Measurements from ENCODE around the gene FFAR3.

Gene FFAR3

DNA sequence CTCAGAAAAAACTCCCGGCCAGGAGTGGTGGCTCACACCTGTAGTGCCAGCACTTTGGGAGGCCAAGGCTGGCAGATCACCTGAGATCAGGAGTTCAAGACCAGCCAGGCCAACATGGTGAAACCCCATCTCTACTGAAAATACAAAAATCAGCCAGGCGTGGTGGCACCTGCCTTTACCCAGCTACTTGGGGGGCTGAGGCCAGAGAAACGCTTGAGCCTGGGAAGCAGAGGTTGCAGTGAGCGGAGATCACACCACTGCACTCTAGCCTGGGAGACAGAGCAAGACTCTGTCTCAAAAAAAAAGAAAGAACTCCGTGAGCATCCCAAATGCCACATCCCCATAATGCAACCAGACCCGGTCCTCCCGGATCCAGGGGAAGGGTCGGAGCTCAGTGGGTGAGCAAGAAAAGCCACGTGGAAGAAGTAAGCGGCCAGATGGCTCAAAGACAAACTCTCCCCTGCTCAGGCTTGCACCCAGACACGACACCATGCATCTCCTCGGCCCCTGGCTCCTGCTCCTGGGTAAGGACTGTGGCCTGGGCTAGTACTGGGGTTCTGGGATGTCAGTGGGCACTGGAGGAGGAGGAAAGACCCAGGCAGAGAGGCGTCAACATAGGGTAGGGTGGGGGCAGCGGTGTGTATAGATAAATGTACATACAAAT, 26.6 kb upstream of the FFAR3 start:
- DNase-seq = no peak

GRCh38 chr19:35332817-35333216, 25.4 kb upstream of the FFAR3 start:
- no peak for DNase-seq

GRCh38 chr19:35334144-35334753, 24.0 kb upstream of the FFAR3 start:
- no peak for DNase-seq

- no peak for DNase-seq
Observed at GRCh38 chr19:35336166-35336955, 21.9 kb upstream of the FFAR3 start.

DNA sequence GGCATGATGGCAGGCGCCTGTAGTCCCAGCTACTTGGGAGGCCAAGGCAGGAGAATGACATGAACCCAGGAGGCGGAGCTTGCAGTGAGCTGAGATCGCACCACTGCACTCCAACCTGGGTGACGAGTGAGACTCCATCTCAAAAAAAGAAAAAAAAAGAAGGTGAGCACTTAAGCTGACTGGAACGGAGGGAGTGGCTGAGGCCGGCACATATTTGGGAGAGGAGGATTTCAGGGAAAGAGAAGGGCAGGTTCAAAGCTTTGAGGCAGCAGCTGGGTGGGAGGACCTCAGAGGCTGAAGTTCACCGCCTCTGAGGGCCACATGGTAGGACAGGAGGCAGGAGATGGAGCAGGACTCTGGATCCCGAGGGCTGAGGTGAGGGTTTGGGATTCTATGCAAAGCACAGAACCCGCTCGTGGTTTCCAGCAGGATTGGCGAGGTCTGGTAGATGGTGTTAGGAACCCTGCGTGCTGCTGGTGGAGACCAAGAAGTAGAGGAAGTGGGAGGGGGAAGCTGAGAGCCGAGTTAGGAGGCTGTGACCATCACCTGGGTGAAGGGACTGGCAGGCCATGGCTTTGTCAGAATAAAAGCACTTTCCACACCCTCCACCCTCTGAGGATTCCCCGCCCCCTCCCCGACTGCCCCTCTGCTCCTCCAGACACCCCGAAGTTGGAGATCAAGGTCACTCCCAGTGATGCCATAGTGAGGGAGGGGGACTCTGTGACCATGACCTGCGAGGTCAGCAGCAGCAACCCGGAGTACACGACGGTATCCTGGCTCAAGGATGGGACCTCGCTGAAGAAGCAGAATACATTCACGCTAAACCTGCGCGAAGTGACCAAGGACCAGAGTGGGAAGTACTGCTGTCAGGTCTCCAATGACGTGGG, 20.9 kb upstream of the FFAR3 start:
- DNase-seq = no peak

GRCh38 chr19:35337984-35338296, 20.3 kb upstream of the FFAR3 start:
- DNase-seq = no peak

DNA sequence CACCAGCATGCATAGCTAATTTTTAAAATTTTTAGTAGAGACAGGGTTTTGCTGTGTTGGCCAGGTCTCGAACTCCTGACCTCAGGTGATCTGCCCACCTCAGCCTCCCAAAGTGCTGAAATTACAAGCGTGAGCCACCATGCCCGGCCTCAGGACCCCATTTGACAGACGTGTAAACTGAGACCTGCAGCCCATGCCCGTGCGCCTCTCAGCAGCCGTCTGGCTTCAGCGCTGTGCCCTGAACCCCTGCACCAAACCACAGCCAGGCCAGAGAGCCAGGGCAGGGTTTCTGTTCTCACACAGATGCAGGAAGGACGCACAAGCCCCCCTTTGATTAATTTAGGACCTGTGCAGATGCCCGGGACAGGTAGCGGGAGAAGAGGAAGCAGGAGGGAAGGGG, 17.8 kb upstream of the FFAR3 start:
- DNase-seq = no peak

- no peak for DNase-seq
Observed at GRCh38 chr19:35341006-35341405, 17.3 kb upstream of the FFAR3 start.

- no peak for DNase-seq
Observed at GRCh38 chr19:35341565-35342225, 16.6 kb upstream of the FFAR3 start.

DNA sequence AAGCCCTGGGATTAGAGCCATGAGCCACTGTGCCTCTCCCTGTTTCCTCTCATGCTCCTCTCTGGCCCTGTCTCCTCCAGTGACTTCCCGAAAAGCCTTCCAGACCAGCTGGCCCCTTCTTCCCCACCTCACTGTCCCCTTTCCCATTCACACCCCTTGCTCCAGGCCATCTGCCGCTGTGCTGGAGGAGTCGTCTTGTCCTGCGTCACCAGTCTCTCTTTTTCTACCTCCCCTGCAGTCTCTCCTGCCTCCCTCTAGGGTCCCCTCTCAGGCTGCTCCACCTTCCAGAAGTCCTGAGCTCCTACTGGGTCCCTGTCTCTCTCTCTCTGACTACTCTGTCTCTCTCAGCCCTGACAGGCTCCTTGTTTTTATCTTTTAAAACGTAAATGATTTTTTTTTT, 15.8 kb upstream of the FFAR3 start:
- no peak for DNase-seq

DNA sequence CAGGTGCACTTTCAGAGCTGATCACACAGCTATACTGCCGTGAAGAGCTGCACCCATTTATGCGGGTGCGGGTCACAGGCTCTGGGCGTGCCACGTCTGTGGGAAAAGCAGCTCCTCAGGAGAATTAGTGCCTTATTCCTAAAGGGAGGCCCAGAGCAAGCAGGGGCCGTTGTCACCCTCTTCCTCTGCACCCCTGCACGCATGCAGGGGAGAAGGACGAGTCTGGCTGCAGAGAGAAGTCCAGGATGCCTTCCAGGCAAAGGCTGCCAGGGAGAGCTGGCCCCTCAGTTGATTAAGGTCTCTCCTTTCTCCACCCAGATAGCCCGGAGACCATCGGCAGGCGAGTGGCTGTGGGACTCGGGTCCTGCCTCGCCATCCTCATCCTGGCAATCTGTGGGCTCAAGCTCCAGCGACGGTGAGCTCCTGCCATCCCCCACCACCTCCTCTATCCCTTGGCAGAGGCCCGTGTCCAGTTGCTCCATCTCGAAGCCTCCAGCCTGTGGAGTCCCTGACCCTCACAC, 13.7 kb upstream of the FFAR3 start:
- DNase-seq = no peak

GRCh38 chr19:35345671-35346111, 12.6 kb upstream of the FFAR3 start:
- no peak for DNase-seq

DNA sequence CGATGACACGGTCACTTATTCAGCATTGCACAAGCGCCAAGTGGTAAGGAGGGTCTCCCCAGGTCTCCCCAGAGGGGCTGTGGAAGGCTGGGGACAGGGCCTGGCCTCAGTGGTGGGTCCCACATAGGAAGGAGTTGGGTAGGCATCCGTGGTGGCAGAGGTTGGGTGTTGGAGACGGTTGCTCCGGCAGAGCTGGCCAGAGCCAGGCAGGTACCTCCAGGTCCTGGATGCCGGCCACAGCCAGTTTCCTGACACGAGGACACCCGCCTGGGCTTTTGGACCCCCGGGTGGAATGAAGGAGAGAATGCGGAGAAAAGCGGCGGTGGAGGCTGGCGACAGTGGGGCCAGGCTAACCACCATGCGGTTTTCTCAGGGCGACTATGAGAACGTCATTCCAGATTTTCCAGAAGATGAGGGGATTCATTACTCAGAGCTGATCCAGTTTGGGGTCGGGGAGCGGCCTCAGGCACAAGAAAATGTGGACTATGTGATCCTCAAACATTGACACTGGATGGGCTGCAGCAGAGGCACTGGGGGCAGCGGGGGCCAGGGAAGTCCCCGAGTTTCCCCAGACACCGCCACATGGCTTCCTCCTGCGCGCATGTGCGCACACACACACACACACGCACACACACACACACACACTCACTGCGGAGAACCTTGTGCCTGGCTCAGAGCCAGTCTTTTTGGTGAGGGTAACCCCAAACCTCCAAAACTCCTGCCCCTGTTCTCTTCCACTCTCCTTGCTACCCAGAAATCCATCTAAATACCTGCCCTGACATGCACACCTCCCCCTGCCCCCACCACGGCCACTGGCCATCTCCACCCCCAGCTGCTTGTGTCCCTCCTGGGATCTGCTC, 11.8 kb upstream of the FFAR3 start:
- DNase-seq = no peak

DNA sequence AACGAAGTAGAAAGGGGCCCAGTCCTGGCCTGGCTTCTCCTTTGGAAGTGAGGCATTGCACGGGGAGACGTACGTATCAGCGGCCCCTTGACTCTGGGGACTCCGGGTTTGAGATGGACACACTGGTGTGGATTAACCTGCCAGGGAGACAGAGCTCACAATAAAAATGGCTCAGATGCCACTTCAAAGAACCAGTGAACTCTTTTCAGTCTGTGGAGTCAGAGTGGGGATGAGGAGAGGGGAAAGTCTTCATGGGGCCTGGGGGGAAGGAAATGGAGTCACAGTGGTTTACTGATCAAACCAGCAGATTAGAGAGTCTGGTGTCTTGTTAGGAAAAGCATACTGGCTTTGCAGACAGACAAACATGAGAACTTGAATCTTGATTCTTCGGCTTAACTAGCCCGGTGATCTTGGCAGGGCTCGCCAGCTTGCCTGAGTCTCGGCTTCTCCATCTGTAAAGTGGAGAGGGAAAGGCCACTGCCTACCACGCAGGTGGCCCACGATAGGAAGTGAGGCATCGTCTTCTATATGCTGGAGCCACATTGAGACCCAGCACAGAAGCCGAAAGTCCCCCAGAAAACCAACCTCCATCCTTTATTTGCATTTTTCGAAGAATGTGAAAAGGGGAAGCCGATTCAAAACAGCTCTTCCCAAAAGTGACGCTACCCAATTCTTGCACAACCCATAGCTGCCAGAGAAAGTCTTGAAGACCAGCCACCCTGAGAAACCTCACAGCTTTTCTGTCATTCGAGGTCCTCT, 10.9 kb upstream of the FFAR3 start, which contains the start of gene FFAR1:
FFAR1 (plus strand) TSS at position 732 of the 759 bp plus-strand sequence. CDS start 3,650 bp downstream, outside the sequence.
- no peak for DNase-seq

DNA sequence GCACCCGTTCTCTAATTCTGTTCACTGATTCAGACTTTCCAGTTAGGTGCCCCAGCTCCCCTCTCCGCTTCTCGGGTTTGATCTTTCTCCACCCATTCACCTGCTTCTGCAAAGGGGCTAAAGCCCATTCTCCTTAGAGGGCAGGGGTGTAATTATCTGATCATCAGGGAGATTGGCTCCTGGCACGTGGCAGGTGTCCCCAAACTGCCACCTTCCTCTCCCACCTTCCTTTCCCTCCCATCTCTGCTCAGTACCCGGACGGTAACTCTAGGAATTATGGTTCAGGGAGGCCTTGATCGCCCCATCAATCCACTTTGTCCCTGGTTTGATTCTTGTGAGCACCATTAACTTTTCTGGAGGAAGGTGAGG, 10.3 kb upstream of the FFAR3 start:
- DNase-seq = no peak

DNA sequence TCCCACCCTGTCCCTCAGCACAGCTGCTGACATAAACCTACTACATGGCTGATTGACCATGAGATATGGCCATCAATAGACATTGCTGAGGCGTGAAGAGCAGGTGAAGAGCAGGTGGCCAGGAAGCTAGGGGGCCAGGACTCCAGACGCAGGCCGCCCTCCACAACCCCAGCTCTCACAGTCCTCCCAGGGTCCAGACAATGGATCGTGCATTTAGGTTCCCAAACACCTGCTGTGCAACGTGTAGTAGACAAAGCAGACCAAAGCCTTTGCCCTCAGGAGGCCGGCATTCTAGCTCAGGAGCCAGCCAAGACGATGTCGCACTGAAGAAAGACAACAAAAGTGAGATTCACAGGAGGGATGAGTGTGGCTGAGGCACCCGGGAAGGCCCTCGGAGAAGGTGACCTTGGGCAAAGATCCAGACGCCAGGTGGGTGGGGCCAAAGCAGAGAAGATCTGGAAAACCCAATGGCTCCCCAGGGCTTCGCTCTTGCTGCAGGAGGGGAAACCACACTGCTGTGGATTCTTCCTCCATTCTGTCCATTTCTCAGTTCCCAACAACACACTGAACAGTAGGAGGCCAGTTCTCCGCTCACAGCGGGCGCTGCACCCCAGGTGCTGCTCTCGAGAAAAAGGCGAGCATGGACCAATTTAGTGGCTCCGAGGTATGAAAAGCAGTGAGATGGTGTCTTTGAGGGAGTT, 9.2 kb upstream of the FFAR3 start:
- DNase-seq = no peak

- DNase-seq = no peak
Observed at GRCh38 chr19:35349614-35350521, 8.4 kb upstream of the FFAR3 start.

- no peak for DNase-seq
Observed at GRCh38 chr19:35350591-35350990, 7.7 kb upstream of the FFAR3 start.
